BE2C (cell line): ENCODE results near the gene ZFP3.
"Not testable (repeated sequence)": the region's sequence is repeated elsewhere in the genome, so short reads cannot be mapped to it uniquely, and the experiment has no call there.

ENCODE experiments used
- DNase-seq: peaks from one replicate; pipeline ENCODE4 v3.0.0-alpha.2; 2020
- H3K27me3 ChIP-seq: fragments of 250-450 bp; sonication (Bioruptor Pico); 2 replicates; pipeline ENCODE4 v1.5.1; 2020; ENCODE audit warnings: mild to moderate bottlenecking
- H3K36me3 ChIP-seq: fragments of 250-450 bp; sonication (Bioruptor Pico); 2 replicates; pipeline ENCODE4 v1.5.1; 2020; ENCODE audit warnings: mild to moderate bottlenecking
- H3K4me1 ChIP-seq: fragments of 250-450 bp; sonication (Bioruptor Pico); 2 replicates; pipeline ENCODE4 v1.5.1; 2020
- H3K4me3 ChIP-seq: 2 replicates; pipeline ENCODE4 v1.5.1; 2011; ENCODE audit warnings: low read depth, low read length
- H3K9me3 ChIP-seq: fragments of 250-450 bp; sonication (Bioruptor Pico); 2 replicates; pipeline ENCODE4 v1.5.1; 2020
- CTCF ChIP-seq: IDR thresholded peaks from 2 replicates; pipeline ENCODE4 v1.5.1; 2012; ENCODE audit warnings: mild to moderate bottlenecking, low read depth, low read length

The ZFP3 gene

GRCh38 chr17:5128905-5129535 is 50.8 kb downstream of the ZFP3 start:
- Histone ChIP-seq H3K4me1 (no peaks in the 10 kb centered on the region), H3K27me3 (no peaks in the 10 kb centered on the region), H3K9me3 (no peaks in the 10 kb centered on the region), H3K4me3 (no peak overlapping the region), H3K36me3 (no peaks in the 10 kb centered on the region)
- no peak for TF ChIP-seq CTCF
- DNase-seq, result no peak

- H3K36me3 ChIP-seq, H3K9me3 ChIP-seq, H3K4me1 ChIP-seq, H3K4me3 ChIP-seq, H3K27me3 ChIP-seq, DNase-seq: not testable (repeated sequence)
These were observed 51.5 kb downstream of the ZFP3 start for GRCh38 chr17:5129770-5130169.

- not testable (repeated sequence) for H3K36me3 ChIP-seq, DNase-seq, H3K4me1 ChIP-seq, H3K4me3 ChIP-seq, H3K27me3 ChIP-seq, H3K9me3 ChIP-seq
These were observed 52.0 kb downstream of the ZFP3 start for GRCh38 chr17:5130261-5130660.

GRCh38 chr17:5130687-5131086 is 52.4 kb downstream of the ZFP3 start:
- not testable (repeated sequence) for H3K27me3 ChIP-seq, DNase-seq, H3K4me1 ChIP-seq, H3K36me3 ChIP-seq, H3K4me3 ChIP-seq, H3K9me3 ChIP-seq

GRCh38 chr17:5131146-5131715 is 53.0 kb downstream of the ZFP3 start:
- Histone ChIP-seq H3K4me1 (no peaks in the 10 kb centered on the region), H3K9me3 (no peaks in the 10 kb centered on the region), H3K4me3 (no peak overlapping the region), H3K36me3 (no peaks in the 10 kb centered on the region), H3K27me3 (no peaks in the 10 kb centered on the region)
- DNase-seq, result no peak
- TF ChIP-seq CTCF, result no peak

- not testable (repeated sequence) for H3K9me3 ChIP-seq, DNase-seq, H3K36me3 ChIP-seq, H3K4me3 ChIP-seq, H3K27me3 ChIP-seq, H3K4me1 ChIP-seq
These were observed 53.7 kb downstream of the ZFP3 start for GRCh38 chr17:5131799-5132502.

GRCh38 chr17:5132503-5133225 is 54.4 kb downstream of the ZFP3 start:
- not testable (repeated sequence) for H3K9me3 ChIP-seq, H3K4me1 ChIP-seq, H3K27me3 ChIP-seq, H3K4me3 ChIP-seq, H3K36me3 ChIP-seq, DNase-seq

- Histone ChIP-seq H3K27me3 (no peaks in the 10 kb centered on the region), H3K9me3 (no peaks in the 10 kb centered on the region), H3K4me3 (no peak overlapping the region), H3K36me3 (no peaks in the 10 kb centered on the region), H3K4me1 (no peaks in the 10 kb centered on the region)
- DNase-seq, result no peak
- TF ChIP-seq CTCF, result no peak
These were observed 55.0 kb downstream of the ZFP3 start for GRCh38 chr17:5133311-5133710.

GRCh38 chr17:5133961-5134360 is 55.7 kb downstream of the ZFP3 start:
- not testable (repeated sequence) for H3K4me3 ChIP-seq, H3K27me3 ChIP-seq, H3K4me1 ChIP-seq, DNase-seq, H3K36me3 ChIP-seq, H3K9me3 ChIP-seq

- DNase-seq, H3K27me3 ChIP-seq, H3K4me3 ChIP-seq, H3K36me3 ChIP-seq, H3K4me1 ChIP-seq, H3K9me3 ChIP-seq: not testable (repeated sequence)
These were observed 56.3 kb downstream of the ZFP3 start for GRCh38 chr17:5134571-5134970.

GRCh38 chr17:5135131-5135712 is 57.0 kb downstream of the ZFP3 start:
- DNase-seq, result not testable (repeated sequence)

More at GRCh38 chr17:5135131-5135712, 57.0 kb downstream of the ZFP3 start:
- not testable (repeated sequence) for H3K4me3 ChIP-seq, H3K27me3 ChIP-seq, H3K9me3 ChIP-seq, H3K36me3 ChIP-seq, H3K4me1 ChIP-seq
